ENCODE data around the gene EIF4B.

EIF4B gene

DNA sequence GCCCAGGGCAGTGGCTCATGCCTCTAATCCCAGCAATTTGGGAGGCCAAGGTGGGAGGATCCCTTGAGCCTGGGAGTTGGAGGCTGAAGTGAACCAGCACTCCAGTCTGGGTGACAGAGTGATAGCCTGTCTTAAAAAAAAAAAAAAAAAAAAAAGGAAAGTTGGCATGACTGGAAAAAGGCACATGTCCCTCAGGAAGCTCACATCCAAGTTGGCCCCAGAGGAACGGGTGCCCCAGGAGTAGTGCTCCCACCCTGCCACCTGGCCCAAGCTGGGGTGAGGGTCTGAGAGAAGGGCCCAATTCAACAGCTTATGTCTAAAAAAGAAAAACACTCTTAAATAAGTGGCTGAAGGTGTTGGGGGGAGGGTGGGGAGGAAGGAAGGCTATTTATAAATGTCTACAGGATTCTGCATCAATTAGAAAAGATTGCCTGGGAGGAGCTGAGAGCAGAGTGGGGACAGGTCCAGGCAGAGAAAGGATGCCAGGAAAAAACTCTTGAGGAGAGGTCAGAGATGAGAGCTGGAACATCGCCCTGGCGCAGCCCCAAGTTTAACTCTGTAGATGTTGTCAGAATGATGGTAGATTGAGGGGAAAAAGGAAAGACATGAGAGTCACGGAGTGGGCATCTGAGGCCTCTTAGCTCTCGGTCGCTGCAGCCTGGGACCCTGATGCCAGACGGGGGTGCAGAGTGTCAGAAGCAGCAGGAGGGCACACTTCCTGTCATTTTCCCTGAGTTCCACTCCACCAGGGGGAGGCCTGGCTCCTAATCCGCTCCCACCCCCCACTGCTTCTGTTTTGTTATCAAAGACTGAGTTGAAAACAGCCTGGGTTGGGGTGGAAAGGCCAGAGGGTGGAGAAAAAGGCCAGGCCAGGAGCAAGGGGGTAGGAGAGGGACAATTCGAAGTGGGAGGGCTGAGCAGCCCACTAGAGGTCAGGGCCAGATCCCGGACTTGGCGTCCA, 65.6 kb downstream of the EIF4B start:
- no peak for DNase-seq

DNA sequence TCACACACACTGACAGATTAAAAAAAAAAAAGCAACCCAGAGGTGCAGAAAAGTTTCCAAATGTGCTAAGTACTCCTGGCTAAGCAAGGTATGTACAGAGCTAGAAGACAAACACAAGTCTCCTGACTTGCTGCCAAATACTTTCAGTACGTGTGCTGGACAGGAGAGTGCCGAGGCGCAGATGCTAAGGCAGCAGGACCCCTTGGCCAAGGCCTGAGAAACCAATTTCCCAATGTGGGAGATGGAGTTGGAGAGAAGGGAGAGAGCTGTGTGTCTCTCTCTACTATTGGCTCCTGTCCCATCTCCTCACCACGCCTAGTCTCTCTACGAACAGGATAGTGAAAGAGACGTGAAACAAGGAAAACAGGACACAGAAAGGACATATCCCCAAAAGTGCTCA, 67.6 kb downstream of the EIF4B start:
- no peak for DNase-seq

DNA sequence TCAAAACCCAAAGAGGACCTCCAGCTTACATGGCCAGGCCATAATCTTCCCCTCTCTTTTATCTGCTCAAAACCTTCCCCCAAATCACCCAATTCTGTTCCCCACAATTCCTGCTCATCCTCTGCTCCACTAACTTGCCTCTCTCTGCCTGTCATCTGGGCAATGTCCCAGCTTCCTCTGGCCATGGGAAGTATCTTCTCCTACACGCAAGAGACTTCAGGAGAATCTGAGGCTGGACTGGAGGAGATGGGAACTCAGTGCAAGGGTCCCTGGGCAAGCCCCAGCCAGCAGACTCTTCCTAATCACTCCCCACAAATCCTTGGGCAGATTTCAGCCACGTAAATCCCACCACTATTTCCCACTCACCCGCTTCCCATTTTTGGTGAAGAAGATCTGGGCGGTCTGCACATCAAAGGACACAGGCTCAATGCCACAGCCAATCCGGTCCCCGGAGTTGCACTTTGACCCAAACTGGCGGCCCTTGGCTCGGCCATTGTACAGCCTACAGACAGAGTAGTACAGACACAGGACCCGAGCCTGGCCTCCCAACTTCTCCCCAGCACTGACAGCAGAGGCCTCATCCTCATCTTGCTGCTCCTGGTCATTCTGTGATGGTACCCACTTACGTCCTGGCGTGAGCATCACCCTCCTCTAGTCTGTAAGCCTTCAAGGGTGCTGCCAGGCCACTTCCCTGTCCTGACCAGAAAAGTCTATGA, 68.2 kb downstream of the EIF4B start:
- no peak for DNase-seq

DNA sequence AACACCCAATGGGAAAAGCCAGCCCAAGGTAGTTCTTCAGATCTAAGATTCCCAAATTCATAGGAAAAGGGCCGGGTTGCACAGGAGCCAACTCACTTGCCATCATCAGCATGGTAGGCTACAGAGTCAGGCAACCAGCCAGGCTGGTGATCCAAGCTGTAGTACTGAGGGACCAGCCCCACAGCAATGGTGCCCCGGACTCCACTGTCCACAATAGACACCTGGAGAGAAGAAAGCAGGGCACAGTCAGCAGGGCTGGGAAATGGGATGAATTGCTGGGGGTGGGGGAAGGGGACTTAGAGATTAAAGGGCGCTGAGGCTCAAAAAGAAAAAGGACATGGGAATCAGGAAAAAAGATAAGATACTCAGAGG, 68.7 kb downstream of the EIF4B start:
- DNase-seq: no peak

DNA sequence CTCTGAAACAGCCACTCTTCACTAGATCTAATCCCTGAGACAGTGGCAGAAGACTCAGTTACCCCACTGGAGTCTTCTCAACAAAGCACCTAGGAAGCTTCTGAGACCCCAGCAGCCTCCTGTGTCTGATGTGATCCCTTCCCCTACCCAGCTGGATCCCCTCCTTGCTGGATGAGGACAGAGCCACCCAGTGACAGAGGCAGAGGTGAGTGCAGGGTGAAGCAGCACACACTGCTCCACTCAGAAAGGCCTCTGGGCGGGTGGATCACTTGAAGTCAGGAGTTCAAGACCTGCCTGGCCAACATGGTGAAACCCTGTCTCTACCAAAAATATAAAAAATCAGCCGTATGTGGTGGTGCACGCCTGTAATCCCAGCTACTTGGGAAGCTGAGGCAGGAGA, 70.2 kb downstream of the EIF4B start:
- DNase-seq: no peak

DNA sequence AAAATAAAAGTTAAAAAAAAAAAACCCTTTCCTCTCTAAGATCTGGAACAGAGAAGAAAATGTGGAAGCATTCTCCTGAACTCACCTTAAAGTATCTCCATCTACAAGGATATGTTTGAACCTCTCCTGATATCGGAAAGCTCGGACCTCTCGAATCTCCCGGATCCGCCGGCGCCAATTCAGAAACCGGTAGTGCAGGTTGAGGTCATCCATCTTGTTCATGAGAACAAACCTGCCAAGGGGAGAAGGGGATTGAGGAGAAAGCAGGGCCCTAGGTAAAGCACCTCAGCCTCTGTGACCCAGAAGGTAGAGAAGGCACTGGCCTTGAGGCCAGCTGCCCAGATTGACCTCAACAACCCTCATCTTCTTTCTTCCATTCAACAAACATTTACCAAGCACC, 70.8 kb downstream of the EIF4B start:
- DNase-seq: no peak

DNA sequence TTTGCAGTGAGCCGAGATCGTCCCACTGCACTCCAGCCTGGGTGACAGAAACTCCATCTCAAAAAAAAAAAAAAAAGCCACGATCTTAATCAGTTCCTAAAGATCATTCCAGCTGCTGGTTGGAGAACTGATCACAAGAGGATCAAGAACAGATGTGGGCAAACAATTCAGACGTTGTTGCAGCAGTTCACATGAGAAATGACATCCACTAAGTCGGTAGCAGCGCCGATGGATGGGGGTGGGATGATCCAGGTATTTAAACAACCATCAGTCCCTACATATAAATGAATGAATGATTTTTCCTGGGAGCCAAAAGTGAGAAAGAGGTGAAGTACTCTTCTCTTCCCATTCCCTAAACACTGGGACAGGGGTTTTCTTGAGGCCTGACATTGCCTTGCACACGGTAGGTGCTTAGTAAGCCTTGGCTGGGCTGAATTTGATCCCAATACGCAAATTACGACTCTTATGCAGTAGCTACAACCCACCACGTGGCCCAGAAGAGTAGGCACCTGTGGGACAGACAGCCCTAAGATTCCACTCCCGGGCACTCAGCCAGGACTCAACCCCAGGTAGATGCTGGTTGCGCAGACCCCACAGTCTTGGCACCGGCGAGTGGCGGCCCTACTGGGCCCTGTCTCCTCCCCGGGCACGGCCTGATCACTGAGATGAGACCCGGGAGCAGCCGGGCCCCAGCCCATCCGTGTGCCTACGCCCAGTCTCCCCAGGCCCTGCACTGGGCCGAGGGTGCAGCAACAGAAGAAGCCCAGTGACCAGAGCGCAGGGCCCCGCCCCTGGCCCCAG, 72.4 kb downstream of the EIF4B start:
- DNase-seq: peak; percentile 38

DNA sequence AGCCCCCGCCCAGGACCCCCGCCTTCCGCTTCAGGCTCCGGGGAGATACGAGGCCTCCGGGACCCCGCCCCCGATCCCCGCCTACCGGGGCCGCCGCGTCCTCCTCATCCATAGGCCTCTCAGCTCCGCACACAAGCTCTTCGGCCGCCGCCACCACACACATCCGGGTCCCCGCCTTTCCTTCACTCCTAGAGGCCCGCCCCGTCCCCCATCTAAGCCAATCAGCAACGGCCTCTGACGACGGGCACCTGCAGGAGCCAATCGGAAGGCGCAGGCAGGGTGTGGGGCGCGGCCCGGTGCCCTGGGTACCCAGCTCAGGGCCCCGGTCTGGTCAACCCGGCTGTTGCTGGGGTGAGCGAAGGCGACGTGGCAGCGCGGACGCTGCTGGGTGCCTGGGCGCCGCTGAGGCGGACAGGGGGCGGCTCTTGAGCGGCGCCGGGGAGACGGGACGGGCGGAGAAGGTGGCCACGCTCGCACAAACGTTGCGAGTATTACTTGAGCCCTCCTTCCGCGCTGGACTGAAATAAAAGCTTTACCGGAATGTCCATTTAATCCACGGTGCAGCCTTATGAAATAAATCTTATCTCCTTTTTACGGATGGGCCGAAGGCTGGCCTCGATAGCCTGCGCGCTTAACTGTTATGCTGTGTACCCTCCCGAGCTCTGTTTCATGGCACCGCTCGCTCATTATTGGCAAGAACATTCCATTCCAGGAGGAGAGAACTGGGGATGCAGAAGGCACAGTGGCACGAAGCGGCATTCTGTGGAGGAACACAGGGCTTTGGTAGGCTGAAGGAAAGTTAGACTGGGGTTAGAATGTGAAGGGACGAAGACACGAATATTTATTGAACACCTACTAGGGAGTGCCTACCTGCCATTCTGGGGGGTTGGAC, 73.2 kb downstream of the EIF4B start, which contains the start of gene SPRYD3:
TSS of gene SPRYD3 (minus strand) at position 165 of the 892 bp plus-strand sequence. CDS start at position 108, 57 bp downstream.
- peak; percentile 97 for DNase-seq

DNA sequence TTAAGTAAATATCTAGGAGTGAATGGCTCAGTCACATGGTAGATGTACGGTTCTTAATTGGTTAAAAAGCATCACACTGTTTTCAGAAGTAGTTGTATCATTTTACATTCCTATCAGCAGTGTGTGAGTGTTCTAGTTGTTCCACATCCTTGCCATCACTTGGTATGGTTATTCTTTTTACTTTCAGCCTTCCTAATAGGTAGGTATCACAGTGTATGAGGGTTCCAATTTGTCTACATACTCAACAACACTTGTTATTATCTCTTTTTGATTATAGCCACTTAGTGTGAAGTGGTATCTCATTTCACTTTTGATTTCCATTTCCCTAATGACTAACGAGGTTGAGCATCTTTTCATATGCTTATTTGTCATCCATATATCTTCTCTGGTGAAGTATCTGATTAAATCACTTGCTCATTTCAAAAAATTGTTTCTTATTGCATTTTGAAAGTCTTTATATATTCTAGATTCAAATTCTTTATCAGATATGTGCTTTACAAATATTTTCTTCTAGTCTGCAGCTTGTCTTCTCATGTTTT, 76.5 kb downstream of the EIF4B start:
- DNase-seq: no peak

DNA sequence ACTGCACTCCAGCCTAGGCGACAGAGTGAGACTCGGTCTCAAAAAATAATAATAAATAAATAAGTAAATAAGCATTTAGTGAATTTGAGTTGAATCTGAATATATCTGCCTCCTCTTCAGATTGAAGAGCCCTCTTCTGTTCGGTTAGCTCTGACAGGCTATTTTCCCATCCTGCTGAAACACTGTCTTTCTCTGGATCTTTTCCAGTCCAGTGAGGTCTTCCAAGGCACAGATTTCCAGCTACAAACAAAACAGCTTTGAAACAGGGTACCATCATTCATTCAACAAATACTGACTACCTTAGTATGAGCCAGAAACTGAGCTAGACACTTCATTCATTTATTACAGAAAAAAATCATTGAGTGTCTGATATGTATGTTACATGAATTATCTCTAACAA, 80.1 kb downstream of the EIF4B start:
- no peak for DNase-seq

DNA sequence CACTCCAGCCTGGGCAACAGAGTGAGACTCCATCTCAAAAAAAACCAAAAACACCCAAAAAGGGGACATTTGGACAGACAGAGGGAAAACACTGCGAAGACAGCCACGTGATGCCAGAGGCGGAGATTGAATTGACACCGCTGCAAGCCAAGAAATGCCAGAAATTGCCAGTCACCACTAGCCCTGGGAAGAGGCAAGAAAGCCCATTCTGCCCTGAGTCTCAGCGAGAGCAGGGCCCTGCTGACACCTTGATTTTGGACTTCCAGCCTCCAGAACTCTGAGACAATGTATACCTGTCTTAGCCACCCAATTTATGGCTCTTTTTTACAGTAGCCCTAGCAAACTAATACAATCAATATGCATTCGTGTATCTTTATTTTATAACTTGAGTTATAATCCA, 83.8 kb downstream of the EIF4B start:
- no peak for DNase-seq

DNA sequence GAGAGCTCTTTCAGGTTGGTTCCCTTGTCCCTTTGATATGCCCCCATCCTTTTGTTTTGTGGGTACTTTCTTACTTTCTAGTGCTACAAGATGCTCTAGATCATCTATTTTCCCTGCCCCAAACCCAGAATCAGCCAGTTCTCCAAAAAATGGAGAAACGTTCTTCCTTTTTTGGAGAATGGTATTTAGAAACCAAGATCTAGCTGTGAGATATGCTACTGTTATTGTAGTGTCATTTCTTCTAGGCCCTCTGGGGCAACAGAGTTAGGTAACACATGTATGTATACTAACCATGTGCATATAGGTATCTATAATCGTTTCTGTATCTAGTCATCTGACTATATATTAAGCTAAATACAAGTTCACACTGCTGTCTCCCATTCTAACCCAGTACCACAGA, 84.3 kb downstream of the EIF4B start:
- DNase-seq: no peak

DNA sequence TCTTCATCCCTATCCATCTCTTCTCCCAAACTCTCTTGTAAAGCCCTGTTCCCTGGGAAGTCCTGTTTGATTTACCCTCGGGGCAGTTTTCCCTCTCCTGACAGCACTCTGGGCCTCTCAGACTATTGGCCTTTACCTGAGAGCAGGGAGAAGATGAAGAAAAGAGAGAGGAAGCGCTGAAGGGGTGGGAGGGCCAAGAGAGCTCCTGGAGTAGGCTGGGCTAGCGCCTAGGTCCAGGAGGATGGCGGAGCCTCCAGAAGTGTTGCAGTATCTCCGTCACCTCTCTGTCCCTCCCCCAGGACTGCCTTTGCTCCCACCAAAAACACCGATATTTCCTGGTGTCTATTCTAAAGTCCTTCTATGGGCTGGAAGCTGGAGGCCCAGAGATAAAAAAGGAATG, 85.5 kb downstream of the EIF4B start:
- DNase-seq: no peak
